Diencephalon (tissue), 1 donor: ENCODE results near the gene TMEM233. TPM values are rescaled to one million over a fixed set of nuclear protein-coding genes. Genes with fewer than 3 reads are reported as not detected.

ENCODE experiments used
- small RNA-seq: library from RNA; depleted of rRNA; stranded (forward); fragments of <200 nt; gene quantifications from one replicate; pipeline ENCODE3, GENCODE V24; 2014
- total RNA-seq: library from RNA; depleted of rRNA; stranded (reverse); fragments of >200 nt; gene quantifications from one replicate; pipeline ENCODE4 v1.2.3, GENCODE V29; 2014

Gene TMEM233
- 0.46 TPM for total RNA-seq

GRCh38 chr12:119593578-119594398 is at the start of gene TMEM233:
Gene TMEM233 (plus strand): TSS chr12:119593774. CDS start chr12:119593849, 75 bp downstream.

DNA sequence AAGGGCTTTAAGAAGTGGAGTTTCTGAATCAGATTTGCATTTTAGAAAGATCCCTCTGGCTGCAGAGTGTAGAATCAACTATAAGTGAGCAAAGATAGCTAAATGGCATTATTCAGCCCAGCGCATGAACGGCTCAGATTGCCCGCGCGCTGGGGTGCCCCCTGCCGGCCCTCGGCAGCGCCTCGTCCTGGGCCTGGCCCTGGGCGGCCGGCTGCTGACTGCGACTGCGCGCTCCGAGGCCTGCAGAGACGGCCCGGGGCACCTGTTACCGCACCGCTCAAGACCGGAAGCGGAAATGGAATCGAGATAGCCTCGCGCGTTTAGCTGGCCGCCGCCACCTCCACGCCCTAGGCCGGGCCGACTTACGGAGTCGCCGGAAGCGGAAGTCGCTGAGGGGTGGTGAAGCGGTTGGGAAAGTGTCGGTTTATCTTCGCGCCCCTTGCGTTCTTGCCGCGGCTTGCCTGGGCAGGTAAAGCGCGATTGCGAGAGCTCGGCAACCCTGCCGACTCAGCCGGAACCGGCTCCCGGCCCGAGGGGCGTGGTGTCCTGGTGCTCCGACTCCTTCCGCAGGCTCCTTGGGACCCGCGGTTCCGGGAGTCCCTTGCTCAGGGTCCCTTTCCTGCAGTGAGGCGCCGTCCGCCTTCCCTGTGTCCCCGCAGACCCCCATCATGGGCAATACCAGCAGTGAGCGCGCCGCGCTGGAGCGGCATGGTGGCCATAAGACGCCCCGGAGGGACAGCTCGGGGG is 74.2 kb downstream of the TMEM233 start, which contains the start of gene PRKAB1:
PRKAB1 (plus strand) TSS at position 557 of the 747 bp plus-strand sequence; CDS start at position 669, 112 bp downstream.

Small RNAs within 50 kb of the gene (small RNA-seq; reads per million reads assigned to genes)
- gene RN7SKP197: not detected

Other genes starting within 250 kb of the TMEM233 start
- gene PRKAB1, start 74.4 kb downstream of the TMEM233 start, total RNA-seq: 17.8 TPM